ENCODE results near the gene COL18A1.

The COL18A1 gene

DNA sequence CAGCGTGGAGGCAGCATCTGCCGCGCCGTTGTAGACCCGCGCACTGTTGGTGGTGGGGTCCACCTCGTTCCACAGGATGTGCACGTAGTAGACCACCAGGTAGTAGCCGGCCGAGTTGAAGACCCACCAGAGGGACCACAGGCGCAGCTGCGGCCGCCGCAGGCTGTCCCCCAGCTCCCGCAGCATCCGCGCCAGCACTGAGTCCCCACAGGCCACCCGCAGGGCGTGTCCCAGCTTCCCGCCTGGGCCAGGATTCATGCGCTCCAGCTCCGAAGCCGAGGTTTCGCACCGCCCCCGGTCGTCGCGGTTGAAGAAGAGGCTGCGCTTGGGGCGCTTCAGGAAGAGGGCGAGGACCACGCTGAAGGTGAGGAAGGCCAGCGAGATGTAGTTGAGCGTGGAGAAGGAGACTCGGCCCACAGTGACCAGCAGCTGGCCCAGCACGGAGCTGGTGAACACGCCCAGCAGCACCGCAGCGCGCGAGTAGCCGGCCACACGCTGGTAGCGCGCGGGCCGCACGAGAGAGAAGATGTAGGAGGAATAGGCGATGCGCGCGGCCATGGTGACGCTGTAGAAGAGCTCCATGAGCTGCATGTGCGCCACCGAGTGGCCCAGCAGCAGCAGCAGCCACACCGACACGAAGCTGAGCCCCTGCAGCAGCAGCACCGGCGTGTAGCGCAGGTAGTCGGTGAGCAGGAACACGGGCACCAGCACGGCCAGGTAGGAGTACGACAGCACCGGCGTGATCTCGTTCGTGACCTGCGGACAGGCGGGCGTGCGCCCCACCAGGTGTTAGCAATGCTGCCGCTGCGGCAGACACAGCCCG is 126.6 kb downstream of the COL18A1 start:
- Histone ChIP-seq H3K4me1 (ENCODE audit: insufficient read depth, low read length) (no peaks in the 10 kb centered on the region), H3K36me3 (ENCODE audit: insufficient read depth, low read length) (no peaks in the 10 kb centered on the region), H3K27ac (ENCODE audit: low read depth, low read length) (no peak overlapping the region), H3K27me3 (ENCODE audit: control insufficient read depth in 1 of 2, insufficient read depth in 2 of 2, low read length in 2 of 2) (no peaks in the 10 kb centered on the region), H3K4me3 (ENCODE audit: low read depth in 1 of 2, low read length in 2 of 2) (no peak overlapping the region), H3K9me3 (ENCODE audit: low read length) (no peaks in the 10 kb centered on the region), H3K9ac (ENCODE audit: low read length) (no peak overlapping the region)

DNA sequence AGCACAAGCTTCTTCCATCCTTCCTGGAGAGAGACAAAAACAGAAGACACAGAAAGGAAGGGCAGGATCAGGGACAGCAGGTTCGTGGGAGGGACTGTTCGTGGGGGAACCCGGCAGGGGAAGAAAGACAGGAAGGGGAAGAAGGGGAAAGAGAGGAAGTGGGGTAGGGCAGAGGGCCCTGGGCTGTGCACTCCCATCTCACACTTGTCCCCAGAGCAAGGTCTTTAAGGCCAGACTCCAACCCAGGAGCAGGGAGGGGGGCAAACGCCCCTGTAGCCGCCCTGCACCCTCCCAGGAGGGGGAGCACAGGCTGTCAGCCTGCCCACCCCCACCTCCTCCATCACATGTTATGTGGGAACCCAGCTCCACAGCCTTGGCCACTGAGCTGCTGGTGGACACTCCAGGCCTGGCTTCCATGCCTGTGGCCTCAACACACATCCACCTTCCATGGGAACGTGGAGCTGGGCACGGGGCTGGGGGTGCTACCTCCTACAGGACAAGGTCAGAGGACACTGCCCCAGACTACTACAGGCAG is 127.9 kb downstream of the COL18A1 start:
- Histone ChIP-seq H3K9me3 (ENCODE audit: low read length) (no peaks in the 10 kb centered on the region), H3K9ac (ENCODE audit: low read length) (no peak overlapping the region), H3K4me3 (ENCODE audit: low read depth in 1 of 2, low read length in 2 of 2) (no peak overlapping the region), H3K36me3 (ENCODE audit: insufficient read depth, low read length) (no peaks in the 10 kb centered on the region), H3K4me1 (ENCODE audit: insufficient read depth, low read length) (no peaks in the 10 kb centered on the region), H3K27ac (ENCODE audit: low read depth, low read length) (no peak overlapping the region), H3K27me3 (ENCODE audit: control insufficient read depth in 1 of 2, insufficient read depth in 2 of 2, low read length in 2 of 2) (no peaks in the 10 kb centered on the region)

DNA sequence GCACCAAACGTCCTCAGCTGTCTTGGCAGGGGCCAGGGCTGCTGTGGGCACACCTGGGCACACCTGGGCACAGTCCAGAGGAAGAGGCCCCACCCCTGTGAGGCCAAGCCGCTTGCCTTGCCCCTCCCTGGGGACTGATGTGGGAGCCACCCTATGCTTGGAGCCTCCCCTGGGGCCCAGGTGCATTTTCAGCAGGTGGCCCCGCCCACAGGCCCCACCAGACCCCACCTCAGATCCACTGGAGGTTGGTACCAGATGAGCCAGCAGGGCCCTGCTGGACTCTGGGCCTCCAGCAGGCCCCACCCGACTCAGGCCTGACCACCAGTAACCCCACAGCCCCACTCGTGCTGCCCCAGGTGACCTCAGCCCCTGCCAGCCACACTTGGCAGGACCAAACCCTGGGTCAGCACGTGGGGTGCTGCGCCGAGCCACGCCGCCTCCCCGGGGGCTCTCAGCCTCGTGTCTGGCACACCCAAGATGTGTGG is 128.4 kb downstream of the COL18A1 start:
- Histone ChIP-seq H3K27ac (ENCODE audit: low read depth, low read length) (no peak overlapping the region), H3K4me3 (ENCODE audit: low read depth in 1 of 2, low read length in 2 of 2) (no peak overlapping the region), H3K9ac (ENCODE audit: low read length) (no peak overlapping the region), H3K36me3 (ENCODE audit: insufficient read depth, low read length) (no peaks in the 10 kb centered on the region), H3K27me3 (ENCODE audit: control insufficient read depth in 1 of 2, insufficient read depth in 2 of 2, low read length in 2 of 2) (no peaks in the 10 kb centered on the region), H3K4me1 (ENCODE audit: insufficient read depth, low read length) (no peaks in the 10 kb centered on the region), H3K9me3 (ENCODE audit: low read length) (no peaks in the 10 kb centered on the region)

DNA sequence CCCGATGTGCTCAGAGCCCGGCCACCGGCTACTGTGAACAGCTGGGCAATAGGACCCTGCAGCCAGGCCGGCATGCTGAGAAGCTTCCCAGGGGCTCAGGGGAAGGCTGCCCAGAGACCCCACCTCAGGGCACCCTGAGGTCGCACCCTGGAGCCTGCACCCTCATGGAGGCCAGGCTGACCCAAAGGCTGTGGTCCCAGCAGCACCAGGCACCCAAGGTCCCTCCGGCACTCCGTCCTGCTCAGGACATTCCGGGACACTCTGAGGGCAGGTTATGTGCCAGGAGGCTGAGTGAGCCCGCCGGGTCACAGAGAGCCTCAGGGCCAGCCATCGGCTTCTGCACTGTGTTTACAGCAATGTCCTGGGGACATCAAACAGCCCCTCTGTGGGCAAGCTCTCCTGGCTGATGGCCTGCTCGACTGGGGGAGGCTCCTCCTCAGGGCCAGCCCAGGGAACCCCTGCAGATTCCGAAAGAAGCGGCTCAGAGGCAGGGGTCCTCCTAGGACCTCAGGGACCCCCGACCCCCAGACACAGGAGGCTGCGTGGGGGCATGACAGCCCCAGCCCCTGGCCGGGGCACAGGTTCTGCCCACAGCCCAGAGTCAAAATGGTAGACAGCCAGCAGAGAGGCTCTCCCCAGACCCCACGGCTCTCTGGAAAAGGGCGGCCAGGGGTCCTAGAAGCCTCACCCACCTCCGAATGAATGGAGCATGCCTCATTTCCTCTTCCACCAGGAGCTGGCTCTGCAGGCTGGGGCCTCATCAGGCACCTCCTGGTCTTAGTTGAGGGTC is 129.1 kb downstream of the COL18A1 start:
- H3K9ac ChIP-seq (ENCODE audit: low read length): no peak overlapping the region
- H3K27ac ChIP-seq (ENCODE audit: low read depth, low read length): no peak overlapping the region
- no peaks in the 10 kb centered on the region for H3K36me3 ChIP-seq (ENCODE audit: insufficient read depth, low read length)
- H3K27me3 ChIP-seq (ENCODE audit: control insufficient read depth in 1 of 2, insufficient read depth in 2 of 2, low read length in 2 of 2): no peaks in the 10 kb centered on the region
- no peaks in the 10 kb centered on the region for H3K4me1 ChIP-seq (ENCODE audit: insufficient read depth, low read length)
- no peak overlapping the region for H3K4me3 ChIP-seq (ENCODE audit: low read depth in 1 of 2, low read length in 2 of 2)
- H3K9me3 ChIP-seq (ENCODE audit: low read length): no peaks in the 10 kb centered on the region

DNA sequence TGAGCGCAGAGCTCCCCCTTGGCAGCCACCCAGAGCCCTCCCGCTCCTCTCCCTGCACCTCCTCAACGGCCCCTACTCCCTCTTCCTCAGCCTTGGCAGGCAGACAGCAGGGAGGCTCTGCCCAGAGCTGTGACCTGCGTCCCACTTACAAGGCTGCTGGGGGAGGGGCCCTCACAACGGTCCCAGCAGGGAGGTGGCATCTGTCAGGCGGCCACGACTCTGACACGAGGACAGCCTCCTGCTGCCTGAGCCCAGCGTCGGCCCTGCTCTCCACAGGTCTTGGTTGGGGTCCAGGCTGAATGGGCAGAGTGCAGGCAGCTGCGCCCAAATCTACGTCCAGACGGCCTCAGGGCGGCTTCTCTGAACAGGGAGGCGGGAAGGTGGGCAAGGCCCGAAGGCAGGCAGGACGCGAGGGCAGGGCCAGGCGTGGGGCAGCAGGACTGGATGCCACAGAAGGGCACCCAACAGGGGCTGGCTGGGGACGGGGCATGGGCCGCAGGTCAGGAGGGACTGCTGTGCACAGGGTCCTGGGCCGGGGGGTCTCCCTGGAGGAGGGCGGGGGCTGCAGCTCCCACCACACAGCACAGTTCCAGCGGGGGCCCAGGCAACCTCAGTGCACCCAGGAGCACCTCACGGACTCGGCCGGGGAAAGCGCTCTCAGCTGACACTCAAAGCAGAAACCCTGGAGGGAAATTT is 129.8 kb downstream of the COL18A1 start:
- Histone ChIP-seq H3K4me1 (ENCODE audit: insufficient read depth, low read length) (no peaks in the 10 kb centered on the region), H3K4me3 (ENCODE audit: low read depth in 1 of 2, low read length in 2 of 2) (no peak overlapping the region), H3K27ac (ENCODE audit: low read depth, low read length) (no peak overlapping the region), H3K36me3 (ENCODE audit: insufficient read depth, low read length) (no peaks in the 10 kb centered on the region), H3K9me3 (ENCODE audit: low read length) (no peaks in the 10 kb centered on the region), H3K27me3 (ENCODE audit: control insufficient read depth in 1 of 2, insufficient read depth in 2 of 2, low read length in 2 of 2) (no peaks in the 10 kb centered on the region), H3K9ac (ENCODE audit: low read length) (no peak overlapping the region)

DNA sequence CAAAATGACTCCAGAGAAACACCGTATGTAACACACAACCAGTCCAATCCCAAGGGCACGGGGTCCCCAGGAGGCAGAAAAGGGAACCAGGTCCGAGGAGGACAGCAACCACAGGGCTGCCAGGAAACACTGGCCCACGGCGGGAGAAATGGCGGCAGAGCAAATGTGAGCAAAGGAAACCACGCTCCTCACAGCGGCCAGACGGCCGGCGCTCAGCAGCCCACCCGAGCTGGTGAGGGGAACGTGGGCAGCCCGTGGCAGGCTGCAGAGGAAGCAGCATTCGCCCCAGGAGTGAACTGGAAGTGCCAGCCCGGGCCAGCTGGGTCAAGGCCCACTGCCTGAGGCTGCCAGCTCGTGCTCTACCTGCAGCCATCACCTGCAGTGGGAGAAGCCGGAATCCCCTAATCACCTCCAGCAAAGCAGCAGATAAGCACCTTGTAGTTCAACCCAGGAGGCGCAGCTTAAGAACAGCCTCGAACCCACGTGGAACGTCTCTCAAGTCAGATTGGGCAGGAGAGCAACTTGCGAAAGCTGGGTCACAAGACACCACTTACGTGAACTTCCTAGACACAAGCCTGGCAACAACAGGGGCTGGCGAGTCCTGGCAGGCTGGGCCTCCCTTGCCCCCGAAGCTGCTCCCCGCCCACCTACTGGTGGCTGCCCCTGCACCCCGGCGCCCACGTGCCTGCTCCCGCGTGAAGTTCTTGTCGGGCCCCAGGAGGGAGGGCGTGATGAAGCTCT is 130.5 kb downstream of the COL18A1 start:
- Histone ChIP-seq H3K9ac (ENCODE audit: low read length) (no peak overlapping the region), H3K36me3 (ENCODE audit: insufficient read depth, low read length) (no peaks in the 10 kb centered on the region), H3K27me3 (ENCODE audit: control insufficient read depth in 1 of 2, insufficient read depth in 2 of 2, low read length in 2 of 2) (no peaks in the 10 kb centered on the region), H3K9me3 (ENCODE audit: low read length) (no peaks in the 10 kb centered on the region), H3K4me3 (ENCODE audit: low read depth in 1 of 2, low read length in 2 of 2) (no peak overlapping the region), H3K27ac (ENCODE audit: low read depth, low read length) (no peak overlapping the region), H3K4me1 (ENCODE audit: insufficient read depth, low read length) (no peaks in the 10 kb centered on the region)

DNA sequence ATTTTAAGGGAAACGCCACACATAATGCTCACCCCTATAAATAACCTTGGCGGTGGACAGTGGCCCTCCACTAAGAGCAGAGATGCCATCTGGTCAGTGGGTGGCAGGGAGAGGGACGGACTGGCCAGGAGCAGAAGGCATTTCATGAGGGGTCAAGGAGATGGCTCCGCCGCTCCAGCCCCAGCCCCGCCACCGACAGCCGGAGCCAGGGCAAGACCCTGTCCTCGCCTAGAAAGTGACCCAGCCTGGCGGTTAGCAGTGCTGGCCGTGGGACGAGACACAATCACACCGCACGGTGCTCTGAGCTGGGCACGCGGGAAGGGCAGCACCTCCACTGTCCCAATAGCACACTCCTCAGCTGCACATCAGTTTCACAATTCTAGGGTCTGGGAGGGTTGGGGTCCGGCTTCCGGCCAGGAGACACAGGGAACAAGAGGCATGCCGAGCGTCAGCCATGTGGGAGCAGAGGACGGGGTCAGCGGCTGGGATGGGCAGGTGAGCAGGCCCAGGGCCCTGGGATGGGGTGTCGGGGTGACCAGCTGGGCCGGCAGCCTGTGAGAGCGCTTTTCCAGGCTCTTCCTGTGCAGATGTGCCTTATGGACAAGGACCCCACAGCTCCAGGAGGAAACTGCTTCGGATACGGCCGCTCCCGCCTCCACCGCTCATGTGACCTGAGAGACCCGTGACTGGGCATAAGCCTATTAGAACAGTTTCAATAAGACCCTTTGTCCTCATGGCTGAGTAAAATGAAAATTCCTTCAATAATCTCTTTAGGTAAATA is 131.5 kb downstream of the COL18A1 start:
- no peaks in the 10 kb centered on the region for H3K36me3 ChIP-seq (ENCODE audit: insufficient read depth, low read length)

DNA sequence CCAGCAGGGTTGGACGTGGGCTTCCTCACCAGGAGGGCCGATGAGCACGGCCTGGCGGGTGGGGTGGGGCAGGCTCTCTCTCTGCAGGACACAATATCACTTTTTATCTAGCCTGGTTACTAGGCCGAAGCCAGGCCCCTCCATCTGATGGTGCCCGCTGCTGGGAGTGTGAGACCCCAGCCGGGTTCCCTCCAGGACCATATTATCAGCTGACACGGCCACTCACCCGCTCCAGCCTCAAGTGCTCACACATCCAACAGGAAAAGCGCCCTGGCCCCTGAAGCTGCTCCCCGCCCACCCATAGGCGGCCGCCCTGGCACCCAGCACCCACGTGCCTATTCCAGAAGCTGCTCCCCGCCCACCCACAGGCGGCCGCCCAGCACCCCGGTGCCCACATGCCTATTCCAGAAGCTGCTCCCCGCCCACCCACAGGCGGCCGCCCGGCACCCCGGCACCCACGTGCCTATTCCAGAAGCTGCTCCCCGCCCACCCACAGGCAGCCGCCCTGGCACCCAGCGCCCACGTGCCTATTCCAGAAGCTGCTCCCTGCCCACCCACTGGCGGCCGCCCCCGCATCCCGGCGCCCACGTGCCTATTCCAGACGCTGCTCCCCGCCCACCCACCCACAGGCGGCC is 132.3 kb downstream of the COL18A1 start:
- H3K27me3 ChIP-seq (ENCODE audit: control insufficient read depth in 1 of 2, insufficient read depth in 2 of 2, low read length in 2 of 2): no peaks in the 10 kb centered on the region
- H3K4me3 ChIP-seq (ENCODE audit: low read depth in 1 of 2, low read length in 2 of 2): no peak overlapping the region
- peaks cover 7% of the 10 kb centered on the region for H3K4me1 ChIP-seq (ENCODE audit: insufficient read depth, low read length)
- no peak overlapping the region for H3K27ac ChIP-seq (ENCODE audit: low read depth, low read length)
- H3K36me3 ChIP-seq (ENCODE audit: insufficient read depth, low read length): no peaks in the 10 kb centered on the region
- no peak overlapping the region for H3K9ac ChIP-seq (ENCODE audit: low read length)
- H3K9me3 ChIP-seq (ENCODE audit: low read length): no peaks in the 10 kb centered on the region

More for the DNA sequence above, 131.5 kb downstream of the COL18A1 start:
- no peak overlapping the region for H3K27ac ChIP-seq (ENCODE audit: low read depth, low read length)
- peaks cover 7% of the 10 kb centered on the region for H3K4me1 ChIP-seq (ENCODE audit: insufficient read depth, low read length)
- no peak overlapping the region for H3K9ac ChIP-seq (ENCODE audit: low read length)
- no peak overlapping the region for H3K4me3 ChIP-seq (ENCODE audit: low read depth in 1 of 2, low read length in 2 of 2)
- no peaks in the 10 kb centered on the region for H3K27me3 ChIP-seq (ENCODE audit: control insufficient read depth in 1 of 2, insufficient read depth in 2 of 2, low read length in 2 of 2)
- no peaks in the 10 kb centered on the region for H3K9me3 ChIP-seq (ENCODE audit: low read length)

DNA sequence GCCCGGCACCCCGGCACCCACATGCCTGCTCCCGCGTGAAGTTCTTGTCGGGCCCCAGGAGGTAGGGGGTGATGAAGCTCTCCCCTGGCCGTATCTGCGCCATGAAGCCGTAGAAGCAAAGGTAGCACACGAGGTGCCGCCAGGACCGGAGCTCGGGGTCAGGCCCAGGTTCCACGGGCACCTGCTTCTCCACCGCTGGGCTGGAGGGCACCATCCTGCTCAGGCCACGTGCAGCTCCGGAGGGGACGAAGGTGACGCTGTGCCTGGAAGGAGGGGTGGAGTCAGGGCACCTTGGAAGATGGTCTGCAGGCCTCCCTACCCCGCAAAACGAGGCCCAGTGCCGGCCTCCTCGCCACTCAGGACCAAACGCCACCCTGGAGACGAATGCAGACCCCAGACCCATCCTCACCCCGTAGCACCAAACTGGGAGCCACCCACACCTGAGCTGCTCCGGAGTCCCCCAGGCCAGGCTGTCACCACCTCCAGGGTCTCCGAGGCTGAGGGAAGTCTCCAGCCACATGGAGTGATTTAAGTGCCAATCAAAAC is 132.9 kb downstream of the COL18A1 start:
- H3K4me1 ChIP-seq (ENCODE audit: insufficient read depth, low read length): peaks cover 7% of the 10 kb centered on the region
- H3K9me3 ChIP-seq (ENCODE audit: low read length): no peaks in the 10 kb centered on the region
- H3K27ac ChIP-seq (ENCODE audit: low read depth, low read length): no peak overlapping the region
- H3K36me3 ChIP-seq (ENCODE audit: insufficient read depth, low read length): no peaks in the 10 kb centered on the region
- no peaks in the 10 kb centered on the region for H3K27me3 ChIP-seq (ENCODE audit: control insufficient read depth in 1 of 2, insufficient read depth in 2 of 2, low read length in 2 of 2)
- no peak overlapping the region for H3K9ac ChIP-seq (ENCODE audit: low read length)
- H3K4me3 ChIP-seq (ENCODE audit: low read depth in 1 of 2, low read length in 2 of 2): no peak overlapping the region
